NCI-H187 (cell line): ENCODE measurements around the gene RALGPS1.

Experiments used
- DNase-seq, 2 experiments: peaks; one replicate each; lab custom pipeline; 2025; lab: John Stamatoyannopoulos, UW

The RALGPS1 gene

DNA sequence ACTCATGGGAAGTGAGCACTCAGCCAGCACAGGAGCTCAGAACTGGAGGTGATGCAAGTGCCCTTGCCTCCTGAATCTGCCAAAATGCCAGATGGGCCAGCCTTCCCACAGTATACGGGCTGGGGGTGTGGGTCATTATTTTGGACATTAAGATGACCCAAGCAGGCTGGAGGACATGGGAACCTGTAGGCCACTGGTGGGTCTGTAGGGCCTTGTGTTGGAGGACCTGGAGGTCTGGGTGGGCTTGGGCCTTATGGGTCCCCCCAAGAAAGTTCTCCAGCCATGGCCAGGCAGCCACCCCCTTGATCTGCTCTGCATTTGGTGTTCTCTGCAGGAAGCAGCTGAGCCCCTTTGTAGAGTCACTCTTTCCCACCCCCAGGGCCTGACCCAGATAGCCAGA lies 278.9 kb downstream of the RALGPS1 start:
- no peak for DNase-seq

DNA sequence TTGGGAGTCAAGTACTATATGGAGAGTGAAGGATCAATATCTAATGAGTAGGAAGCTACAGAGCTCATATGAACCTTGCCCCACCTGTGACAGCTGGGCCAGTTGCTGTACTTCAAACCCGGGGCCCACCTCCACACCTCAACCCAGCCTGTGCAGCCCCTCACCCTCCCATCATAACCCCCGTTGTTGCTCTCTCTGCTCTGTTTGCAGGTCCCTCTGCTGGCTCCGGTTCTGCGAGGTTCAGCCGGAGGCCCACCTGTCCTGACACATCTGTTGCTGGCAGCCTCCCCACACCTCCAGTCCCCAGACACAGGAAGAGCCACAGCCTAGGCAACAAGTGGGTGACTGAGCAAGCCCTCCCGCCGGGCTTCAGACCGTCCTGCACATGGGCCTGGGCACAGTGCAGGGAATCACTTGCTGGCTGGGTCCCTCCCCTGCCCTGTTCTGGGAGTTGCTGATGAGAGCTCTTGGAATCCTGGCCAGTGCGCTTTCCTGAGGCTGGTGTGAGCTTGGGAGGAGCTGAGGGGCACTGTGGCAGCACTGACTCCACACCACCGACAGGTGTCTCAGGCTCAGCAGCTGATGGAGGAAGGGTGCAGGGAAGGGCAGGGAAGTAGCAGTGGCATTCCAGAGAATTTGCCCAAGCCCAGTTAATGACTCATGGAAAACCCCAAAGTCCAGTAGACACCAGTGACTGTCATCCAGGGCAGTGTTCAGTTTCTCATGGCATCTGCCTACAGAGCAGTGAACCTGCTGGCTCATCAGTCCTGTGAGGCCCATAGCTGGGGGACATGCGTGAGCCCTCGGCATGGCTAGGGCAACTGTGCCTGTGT lies 280.5 kb downstream of the RALGPS1 start:
- no peak for DNase-seq

GRCh38 chr9:127195976-127196825 lies 281.6 kb downstream of the RALGPS1 start:
- no peak for DNase-seq

DNA sequence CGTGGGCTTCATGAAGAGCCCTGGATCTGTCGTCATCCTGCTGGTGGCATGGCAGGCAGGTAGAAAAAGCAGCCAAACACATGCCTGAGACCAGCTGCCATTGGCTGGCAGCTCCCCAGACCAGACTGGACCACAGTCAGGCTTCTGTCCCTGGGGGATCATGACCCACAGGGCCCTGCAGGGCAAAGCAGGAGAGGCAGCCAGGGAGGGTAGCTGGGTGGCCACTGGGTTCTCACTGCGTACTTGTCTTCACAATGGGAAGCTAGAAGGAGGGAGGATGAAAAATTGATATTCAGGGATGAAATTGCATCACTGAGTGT lies 282.2 kb downstream of the RALGPS1 start:
- no peak for DNase-seq

DNA sequence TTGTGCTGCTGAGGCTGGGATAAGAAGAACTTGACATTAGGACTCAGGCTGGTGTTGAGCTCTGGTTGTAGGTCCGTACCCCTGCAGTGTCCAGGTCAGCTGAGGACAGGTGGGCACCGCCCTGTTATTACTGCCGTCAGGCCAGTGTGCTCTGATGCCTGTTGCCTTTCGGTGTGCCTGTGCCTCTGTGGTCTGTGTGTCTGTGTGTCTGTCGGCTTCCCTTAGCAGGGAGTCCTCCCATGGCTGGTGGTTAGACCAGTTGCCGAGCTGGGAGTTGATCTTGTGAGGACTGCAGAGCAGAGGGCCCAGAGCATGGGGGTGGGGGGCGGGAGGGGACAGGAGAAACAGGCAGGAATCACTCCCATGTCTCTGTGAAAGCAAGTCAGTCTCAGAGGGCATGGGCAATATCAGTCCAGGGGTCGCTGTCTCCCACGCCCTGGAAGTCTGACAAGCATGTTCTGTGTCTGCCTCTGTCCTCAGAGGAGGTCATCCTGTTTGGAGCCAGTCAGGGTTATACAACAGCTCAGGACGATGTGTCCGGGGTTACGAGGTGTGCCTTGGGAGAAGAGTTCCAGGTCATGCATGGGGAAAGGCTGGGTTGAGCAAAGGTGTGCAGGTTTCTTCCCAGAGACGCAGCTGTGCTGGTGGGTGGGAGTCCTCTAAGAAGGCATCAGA lies 282.7 kb downstream of the RALGPS1 start:
- DNase-seq, result no peak

- no peak for DNase-seq
Measured at GRCh38 chr9:127197861-127198430, 283.4 kb downstream of the RALGPS1 start.

DNA sequence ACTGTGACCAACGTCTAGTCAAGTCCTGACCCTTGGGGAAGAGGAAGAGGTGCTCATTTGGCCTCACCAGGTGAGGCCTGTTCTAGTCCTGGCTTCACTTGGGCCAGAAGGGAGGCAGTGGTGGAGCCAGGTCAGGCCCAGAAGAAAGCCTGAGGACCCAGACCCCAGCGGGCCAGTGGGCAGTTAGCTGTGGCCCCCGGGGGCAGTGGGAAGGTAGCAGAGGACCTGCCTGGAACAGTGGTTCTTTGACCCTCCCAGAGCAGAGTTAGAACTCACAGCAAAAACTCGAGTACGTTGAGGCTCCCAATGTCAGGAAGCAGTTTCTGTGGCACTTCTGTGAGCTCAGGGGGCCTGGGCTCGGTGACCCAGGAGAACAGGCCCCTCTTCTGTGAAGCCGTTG lies 284.0 kb downstream of the RALGPS1 start:
- no peak for DNase-seq

DNA sequence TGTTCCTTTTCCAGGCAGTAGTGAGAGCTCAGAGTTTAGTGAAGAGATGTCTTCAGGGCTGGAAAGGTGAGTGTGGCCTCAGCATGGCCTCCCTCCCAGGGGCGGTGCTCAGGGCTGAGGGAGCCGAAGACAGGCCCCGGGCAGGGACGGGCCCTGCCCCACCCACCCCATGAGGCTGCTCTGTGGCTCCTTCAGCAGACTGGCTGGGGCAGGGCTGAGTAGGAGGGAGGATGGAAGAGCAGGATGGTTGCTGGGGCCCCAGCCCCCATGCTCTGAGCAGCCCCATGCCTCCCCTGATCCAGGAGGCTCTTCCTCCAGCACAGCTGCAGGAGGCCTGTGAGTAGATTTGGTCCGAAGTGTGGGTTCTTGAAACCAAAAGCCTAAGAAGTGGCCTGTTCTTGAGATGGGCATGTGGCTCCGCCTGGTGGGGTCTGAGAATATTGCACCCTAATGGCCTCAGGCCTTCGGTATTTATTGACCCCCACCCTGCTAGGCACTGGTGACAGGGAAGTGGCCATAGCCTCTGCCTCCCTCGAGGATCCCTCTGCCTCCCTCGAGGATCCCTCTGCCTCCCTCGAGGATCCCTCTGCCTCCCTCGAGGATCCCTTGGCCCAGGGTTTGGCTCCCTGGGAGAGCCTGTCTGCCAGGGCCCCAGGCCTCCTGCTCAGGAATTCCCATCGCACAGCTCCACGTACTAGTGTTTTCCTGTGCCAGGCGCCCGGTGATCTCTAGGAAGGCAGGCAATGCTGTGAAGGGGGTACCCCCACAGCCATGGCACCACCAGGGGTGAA lies 284.6 kb downstream of the RALGPS1 start:
- peak; percentile 13 to 14 for DNase-seq

DNA sequence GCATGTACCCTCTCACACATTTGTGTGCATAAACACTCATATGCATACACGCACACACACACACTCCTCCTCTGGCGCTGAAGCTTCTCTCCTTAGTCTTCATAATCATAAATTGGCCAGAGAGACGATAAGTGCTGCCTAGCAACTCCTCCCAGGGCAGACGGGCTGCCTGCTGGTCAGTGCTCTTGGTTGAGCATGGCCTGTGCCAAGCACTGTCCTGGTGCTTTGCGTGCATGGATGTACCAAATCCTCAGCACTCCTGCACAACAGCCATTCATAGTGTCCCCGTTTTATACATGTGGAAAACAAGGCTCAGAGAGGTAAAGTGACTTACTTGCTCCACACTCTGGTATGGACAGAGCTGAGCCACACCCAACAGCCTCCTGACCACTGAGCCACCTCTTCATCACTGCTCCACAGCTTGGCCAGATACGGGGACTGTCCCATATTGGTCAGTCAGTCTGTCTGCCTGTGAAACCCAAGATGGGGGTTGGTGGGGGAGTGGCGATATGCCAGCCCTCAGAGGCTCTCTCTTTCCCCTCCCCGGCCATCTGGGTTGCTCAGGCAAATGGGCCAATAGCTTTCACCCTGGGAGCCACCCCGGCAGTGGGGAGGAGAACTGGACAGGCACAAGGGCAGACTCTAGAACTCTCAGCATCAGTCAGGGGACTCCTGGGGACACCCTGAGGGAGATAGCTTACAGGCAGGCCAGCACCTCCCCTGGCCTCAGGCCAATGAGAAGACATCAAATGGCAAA lies 285.7 kb downstream of the RALGPS1 start:
- DNase-seq, result no peak

DNA sequence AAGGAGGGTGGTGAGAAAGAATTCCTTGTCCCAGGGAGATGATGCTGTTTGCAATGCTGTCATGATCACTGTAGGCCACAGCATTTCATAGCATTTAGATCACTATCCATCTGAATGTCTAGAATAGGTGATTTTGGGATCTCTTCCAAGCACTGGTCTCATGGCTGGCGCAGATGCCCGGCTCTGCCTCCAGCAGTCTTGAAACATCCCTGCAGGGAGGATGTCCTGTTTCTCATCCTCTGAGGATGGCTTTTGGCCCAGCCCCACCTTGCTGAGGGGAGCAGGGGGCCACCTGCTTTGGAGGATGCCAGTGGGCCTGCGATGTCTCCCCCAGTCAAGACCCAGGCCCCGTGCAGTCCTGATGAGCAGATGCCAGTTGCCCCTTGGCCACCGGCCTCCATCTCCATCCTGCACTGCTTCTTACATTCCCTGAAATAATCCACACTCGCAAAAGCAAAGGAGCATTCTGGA lies 286.5 kb downstream of the RALGPS1 start:
- DNase-seq, result no peak

- DNase-seq, result no peak
Measured at GRCh38 chr9:127201731-127202130, 287.1 kb downstream of the RALGPS1 start.

DNA sequence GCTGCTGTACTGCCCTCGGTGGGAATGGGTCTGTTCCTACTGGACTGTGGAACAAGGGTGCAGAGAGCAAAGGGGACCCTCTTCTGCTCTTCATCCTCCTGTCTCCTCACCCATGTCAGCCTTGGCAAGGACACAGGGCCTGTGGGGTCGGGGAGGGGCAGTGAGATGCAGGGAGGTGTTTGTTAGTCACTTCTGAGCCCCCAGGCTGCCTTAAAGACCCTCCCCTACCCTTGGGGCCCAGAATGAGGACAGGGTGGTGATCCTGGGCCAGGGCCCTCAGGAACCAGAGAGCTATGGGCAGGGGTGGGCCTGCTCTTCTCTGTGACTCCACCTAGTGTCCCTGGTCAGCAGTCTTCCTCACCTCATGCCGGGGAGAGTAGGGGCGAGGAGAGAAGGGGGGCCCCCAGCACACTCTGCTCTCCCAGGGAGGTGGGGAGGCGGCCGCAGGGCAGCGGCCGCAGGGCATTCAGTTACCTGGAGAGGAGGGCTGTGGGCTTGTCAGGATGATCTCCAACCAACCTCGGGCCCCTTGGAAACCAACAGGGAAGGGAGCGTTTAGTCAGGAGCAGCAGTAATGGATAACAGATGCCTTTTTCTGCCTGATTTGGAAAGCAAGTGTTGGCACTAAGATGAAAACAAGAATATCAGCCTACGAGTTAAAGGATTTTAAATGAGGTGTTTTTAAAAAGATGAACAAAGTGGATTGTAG lies 288.0 kb downstream of the RALGPS1 start:
- no peak for DNase-seq

- no peak for DNase-seq
Measured at GRCh38 chr9:127203681-127204327, 289.2 kb downstream of the RALGPS1 start.

GRCh38 chr9:127204771-127205470 lies 290.3 kb downstream of the RALGPS1 start:
- no peak for DNase-seq

- no peak for DNase-seq
Measured at GRCh38 chr9:127205952-127206351, 291.4 kb downstream of the RALGPS1 start.

GRCh38 chr9:127206666-127207065 lies 292.1 kb downstream of the RALGPS1 start:
- no peak for DNase-seq

- no peak for DNase-seq
Measured at GRCh38 chr9:127207734-127208410, 293.3 kb downstream of the RALGPS1 start.

DNA sequence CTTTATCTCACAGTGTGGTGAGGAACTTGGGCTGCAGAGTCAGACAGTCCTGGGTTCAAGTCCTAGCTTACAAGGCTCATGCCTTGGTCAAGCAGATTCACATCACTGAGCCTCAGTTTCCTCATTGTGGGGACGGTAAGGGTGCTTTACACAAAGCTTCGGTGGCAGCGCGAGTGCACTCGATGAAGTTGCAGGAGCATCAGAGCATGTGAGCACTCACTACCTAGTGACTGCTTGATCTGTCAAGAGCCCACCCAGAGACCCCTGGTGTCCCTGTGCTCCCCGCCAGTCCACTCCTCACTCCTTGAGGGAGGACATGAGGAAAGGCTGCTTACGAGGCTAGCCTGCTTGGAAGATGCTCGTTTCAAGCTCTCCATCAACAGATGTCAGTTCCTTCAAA lies 293.8 kb downstream of the RALGPS1 start:
- no peak for DNase-seq
